GM10266 (cell line): Measurements from ENCODE around the gene TTC28.
"Not testable (repeated sequence)": the region's sequence is repeated elsewhere in the genome, so short reads cannot be mapped to it uniquely, and the experiment has no call there.

Source experiments
- DNase-seq: peaks from one replicate; pipeline ENCODE4 v3.0.0; 2012; ENCODE audit errors: extremely low spot score
- CTCF ChIP-seq: IDR thresholded peaks from 2 replicates; pipeline ENCODE4 v1.5.1; 2012; ENCODE audit warnings: mild to moderate bottlenecking, low read depth; ENCODE audit not compliant: control insufficient read depth, insufficient read depth; ENCODE audit errors: missing control alignments

Gene TTC28

GRCh38 chr22:28180804-28181731, 498.6 kb downstream of the TTC28 start:
- no peak for DNase-seq
- TF ChIP-seq CTCF = no peak

GRCh38 chr22:28179392-28179791, 500.2 kb downstream of the TTC28 start:
- TF ChIP-seq CTCF = no peak
- no peak for DNase-seq

DNA sequence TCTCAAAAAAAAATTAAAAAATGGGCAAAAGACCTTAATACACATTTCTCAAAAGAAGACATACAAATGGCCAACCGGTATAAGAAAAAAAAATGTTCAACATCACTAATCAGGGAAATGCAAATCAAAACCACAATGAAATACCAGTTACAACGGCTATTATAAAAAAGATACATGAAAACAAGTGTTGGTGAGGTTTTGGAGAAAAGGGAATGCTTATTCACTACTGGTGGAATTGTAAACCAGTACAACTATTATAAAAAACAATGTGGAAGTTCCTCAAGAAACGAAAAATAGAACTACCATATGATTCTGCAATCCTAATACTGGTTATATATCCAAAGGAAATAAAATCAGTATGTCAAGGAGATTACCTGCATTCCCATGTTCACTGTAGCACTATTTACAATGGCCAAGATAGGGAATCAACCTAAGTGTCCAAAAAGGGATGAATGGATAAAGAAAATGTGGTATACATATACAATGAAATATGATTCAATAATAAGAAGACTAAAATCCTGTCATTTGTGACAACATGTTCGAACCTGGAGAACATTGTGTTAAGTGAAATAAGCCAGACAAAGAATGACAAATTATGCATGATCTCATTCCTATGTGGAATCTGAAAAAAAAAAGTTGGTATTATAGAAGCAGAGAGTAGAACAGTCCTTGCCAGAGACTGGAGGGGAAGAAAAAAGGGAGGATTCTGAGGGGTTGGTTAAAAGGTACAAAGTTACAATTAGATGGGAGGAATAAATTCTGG, 503.7 kb downstream of the TTC28 start:
- DNase-seq = no peak
- no peak for TF ChIP-seq CTCF

DNA sequence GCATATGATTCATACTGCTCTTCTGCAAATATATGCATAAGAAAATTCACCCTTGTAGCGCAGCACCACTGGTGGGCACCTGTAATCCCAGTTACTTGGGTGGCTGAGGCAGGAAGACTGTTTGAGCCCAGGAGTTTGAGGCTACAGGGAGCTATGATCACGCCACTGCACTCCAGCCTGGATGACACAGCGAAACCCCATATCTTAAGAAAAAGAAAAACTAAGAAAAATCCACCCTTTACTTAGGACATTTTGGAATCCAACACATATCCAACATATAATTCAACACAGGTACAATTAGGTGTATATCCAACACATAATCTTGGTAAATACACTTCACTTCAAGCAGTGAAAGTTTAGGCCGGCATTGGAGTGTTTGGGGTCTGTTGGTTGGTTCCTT, 505.1 kb downstream of the TTC28 start:
- no peak for TF ChIP-seq CTCF

DNA sequence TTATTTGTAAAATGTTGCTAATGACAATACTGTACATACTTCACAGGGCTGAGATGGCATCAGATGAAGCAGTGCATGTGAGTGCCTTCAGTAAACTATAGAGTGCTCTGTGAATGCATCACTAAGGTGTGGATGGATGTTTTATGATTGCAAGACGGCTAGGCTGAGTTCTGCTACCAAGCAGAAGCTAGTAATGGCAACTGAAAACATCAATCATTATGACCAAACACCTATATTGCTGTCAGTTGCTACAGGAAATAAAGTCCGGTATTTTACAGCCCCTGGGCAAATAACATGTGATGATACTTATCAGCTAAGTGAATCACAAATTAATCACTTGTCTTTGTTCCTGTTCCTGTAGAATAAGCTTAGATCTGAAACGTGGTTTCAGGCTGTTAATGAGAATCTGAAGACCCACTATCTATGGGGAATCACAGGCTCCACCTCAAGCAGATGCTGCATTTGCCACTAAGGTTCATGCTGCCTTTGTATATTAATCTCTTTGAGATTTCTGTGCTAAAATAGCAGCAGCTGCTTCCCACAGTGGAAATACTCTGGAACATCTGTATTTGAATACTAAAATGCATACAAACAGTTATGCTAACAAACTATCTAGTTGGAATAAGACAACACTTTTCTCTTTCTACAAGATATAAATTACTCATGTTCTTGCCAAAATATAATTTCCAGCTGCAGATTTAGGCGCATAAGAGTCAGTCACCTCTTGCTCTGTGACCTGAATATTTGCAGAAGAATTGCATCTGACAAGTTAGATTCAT, 506.6 kb downstream of the TTC28 start:
- no peak for TF ChIP-seq CTCF

More for the DNA sequence above, 505.1 kb downstream of the TTC28 start:
- DNase-seq = no peak

DNA sequence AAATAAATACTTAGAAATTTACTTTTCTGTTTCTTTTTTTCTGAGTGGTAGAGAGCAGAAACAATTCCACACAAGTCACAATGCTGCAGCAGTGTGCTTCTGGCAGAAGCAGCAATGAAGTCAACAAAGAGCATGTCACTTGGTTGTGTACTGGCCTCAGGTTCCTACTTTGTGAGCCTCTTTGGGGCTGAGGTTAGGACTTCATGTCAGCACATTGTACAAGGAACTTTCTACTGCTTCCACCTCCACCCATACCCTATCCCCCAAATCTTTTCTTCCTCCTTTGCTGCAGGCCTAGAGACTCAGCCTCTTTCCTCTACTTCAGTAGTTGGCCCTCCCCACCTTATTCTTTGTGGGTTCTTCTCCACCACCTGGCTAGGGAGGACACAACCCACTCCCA, 507.9 kb downstream of the TTC28 start:
- DNase-seq = no peak
- TF ChIP-seq CTCF = no peak

More for the DNA sequence above, 506.6 kb downstream of the TTC28 start:
- no peak for DNase-seq

GRCh38 chr22:28171115-28171514, 508.5 kb downstream of the TTC28 start:
- no peak for DNase-seq
- no peak for TF ChIP-seq CTCF

DNA sequence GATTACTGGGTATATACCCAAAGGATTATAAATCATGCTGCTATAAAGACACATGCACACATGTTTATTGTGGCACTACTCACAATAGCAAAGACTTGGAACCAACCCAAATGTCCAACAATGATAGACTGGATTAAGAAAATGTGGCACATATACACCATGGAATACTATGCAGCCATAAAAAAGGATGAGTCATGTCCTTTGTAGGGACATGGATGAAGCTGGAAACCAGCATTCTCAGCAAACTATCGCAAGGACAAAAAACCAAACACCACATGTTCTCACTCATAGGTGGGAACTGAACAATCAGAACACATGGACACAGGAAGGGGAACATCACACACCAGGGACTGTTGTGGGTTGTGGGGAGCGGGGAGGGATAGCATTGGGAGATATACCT, 510.3 kb downstream of the TTC28 start:
- DNase-seq = not testable (repeated sequence)
